Measurements from ENCODE around the gene TIMM23B.
"Not testable (repeated sequence)": the region's sequence is repeated elsewhere in the genome, so short reads cannot be mapped to it uniquely, and the experiment has no call there.

Gene TIMM23B

DNA sequence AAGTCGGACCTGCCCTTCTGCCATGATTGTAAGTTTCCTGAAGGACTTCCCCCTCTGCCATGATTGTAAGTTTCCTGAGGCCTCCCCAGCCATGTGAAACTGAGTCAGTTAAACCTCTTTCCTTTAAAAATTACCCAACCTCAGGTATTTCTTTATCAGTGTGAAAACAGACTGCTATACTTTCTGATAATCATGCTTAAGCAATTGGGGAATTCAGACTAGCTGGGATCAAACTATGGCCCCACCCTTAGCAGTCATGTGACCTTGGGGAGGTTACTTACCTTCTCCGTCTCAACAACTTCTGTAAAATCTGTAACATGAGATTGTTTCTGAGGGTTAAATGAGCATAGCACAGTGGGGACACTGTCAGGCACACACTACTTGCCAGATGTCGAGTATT lies 45.4 kb downstream of the TIMM23B start:
- not testable (repeated sequence) for FAIRE-seq

DNA sequence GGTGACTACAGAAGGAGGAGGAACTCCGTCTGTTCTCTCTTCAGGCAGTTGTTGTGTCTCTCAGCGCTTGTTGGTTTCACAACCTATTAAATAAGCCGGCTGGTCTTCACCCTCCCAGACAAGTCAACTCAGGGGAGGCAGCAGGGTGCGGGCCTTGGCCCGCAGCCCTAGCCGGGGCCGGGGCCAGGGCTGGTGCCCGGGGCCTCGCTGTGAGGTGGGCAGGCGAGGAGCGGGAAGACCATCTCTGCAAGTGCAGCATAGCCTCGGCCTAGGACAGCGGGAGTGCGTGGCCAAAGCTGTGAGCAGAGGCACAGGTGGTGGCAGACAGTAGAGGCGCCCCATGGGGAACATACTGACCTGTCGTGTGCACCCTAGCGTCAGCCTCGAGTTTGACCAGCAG lies 46.5 kb downstream of the TIMM23B start, which contains the start of gene AGAP6:
TSS of gene AGAP6 (plus strand) at position 31 of the 400 bp plus-strand sequence. CDS start at position 341, 310 bp downstream.
- not testable (repeated sequence) for FAIRE-seq

DNA sequence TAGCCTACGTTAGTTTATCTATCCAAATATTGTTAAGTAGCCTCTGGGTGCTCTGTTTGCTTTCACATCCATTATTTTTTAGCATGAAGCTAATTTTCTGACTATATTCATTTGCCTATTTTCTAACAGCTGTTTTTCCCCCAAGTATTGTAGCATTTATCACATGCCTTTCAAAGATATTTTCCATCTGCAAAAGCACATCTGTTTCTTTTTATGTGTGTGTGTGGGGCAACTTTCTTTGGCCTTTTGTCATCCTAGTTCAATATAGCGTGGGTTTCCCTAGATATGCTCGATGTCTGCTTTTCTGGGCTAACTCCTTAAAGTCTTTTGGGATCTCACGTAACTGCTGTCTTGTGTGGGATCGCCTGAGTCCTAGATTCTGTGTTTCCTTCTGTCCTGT lies 53.5 kb downstream of the TIMM23B start:
- FAIRE-seq: not testable (repeated sequence)

DNA sequence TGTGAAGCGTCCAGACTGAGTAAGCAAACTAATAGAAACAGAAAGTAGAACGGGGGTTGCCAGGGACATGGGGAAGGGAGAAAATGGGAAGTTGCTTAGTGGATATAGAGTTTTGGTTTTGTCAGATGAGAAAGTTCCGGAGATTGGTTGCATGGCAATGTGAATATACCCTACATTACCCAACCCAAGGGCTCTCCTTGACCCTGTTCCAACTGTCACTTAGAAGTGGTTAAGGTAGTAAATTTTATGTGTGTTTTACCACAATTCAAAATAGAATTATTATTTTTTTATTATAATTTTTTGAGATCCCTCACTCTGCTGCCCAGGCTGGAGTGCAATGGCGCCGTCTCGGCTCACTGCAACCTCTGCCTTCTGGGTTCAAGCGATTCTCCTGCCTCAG lies 72.2 kb downstream of the TIMM23B start:
- FAIRE-seq: not testable (repeated sequence)

DNA sequence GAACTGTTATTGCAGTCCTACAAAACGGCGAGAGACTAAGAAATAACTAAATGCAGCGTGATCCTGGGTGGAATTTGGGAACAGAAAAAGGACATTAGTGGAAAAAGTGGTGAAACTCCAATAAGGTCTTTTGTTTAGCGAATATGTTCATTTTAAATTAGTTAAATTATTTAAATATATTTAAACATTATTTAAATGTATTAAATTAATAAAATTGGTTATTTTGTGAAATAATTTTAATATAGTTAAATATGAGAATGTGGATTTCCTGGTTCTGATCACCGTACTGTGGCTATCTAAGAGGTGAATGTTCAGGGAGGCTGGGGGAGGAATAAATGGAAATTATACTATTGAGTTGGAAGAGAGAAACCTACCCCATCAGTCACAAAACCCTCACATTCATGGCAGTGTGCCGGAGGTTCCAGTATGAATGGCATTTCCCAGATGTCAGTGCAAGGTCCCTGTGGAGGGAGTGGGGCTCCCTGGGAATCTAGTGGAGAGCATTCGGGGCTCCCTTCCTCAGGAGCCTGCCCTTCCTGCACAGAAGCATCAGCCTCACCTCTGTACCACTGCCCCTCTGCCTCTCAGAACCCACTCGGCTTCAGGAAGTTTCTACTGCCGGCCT lies 73.9 kb downstream of the TIMM23B start:
- FAIRE-seq: not testable (repeated sequence)

DNA sequence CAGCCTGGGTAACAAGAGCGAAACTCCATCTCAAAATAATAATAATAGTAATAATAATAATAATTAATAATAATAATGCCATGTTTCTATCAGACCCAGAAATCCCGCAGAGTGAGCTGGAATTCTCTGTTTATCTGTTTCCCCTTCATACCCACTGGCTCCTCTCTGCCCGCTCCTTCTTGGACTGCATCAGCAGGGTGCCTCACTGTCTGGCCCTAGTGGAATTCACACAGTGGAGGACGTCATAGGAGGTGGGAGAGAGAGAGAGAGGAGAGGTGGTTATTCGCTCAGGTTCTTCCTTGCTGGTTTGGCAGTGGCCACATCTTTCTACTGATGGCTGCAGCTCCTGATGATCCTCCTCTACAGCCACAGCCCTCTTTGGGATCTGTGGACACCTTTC lies 75.1 kb downstream of the TIMM23B start:
- FAIRE-seq: not testable (repeated sequence)

DNA sequence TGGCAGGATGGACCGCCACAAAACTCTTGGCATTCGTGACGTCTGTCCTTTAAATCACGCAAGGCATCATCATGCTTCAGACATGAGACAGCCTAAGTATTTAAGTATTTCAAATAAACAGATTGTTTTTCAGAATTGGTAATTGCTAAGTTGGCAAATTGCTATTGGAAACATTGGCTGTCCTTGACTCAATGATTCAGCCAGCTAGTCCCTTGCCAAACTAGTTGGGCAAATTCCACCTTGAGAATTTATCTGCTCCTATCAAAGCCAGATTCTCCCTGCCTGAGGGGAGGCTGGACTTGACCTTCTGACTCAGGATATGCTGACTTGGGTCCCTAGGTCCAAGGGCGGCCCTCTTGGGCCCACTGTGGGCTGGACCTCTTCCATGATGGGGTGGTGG lies 75.8 kb downstream of the TIMM23B start:
- not testable (repeated sequence) for FAIRE-seq

DNA sequence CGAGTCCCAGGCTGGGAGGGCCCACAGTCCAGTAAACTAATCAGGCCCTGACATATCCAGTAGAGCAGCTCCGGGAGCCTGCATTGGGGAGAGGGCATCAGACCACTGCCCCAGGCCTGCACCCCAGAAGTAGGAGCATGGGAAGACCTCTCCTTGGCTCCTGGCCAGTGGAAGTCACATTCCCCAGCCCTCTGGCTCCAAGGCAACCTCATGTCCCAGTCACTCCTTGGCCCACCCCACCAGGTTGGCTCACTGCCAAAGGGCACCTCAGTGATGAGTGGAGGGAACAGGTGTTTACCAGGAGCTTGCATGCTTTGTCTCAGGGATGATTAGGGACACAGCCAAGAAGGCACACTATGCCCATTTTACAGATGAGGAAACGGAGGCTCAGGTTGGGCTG lies 77.4 kb downstream of the TIMM23B start:
- FAIRE-seq: not testable (repeated sequence)

DNA sequence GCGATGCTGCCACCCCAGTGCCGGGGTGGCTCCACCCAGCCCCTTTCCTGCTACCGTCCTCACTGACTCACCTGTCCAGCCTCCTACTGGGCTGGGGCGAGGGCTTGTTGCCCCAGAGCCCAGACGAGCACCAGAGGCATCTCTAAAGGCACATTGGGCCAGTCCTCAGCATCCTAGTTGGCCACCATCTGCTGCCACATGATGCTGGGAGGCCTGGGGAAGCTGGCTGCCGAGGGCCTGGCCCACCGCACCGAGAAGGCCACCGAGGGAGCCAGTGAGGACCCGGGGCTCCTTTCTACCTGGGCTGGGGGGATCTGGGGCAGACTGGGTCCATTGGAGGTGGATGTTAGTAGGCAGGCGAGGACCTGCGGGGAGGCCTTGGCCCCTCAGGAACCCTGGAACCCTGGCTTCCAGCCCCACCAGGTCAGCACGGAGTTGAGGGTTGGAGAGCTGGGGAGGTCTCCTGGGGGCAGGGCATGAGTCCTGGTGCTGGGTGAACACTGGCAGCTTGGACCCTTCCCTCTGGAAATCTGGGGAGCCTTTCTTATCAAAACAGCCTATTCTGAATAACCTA lies 78.7 kb downstream of the TIMM23B start:
- FAIRE-seq: not testable (repeated sequence)

DNA sequence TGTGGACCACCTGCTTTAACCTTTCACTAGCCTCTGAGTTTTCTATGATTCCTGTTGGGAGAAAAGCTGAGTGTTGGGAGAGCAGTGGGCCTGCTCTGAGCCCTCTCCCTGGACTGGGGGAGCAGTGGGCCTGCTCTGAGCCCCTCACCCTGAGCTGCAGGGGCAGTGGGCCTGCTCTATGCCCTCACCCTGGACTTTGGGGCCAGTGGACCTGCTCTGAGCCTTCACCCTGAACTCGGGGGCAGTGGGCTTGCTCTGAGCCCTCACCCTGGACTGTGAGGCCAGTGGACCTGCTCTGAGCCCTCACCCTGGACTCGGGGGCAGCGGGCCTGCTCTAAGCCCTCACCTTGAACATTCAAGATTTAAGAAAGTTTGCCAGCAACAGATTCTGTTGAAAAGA lies 79.8 kb downstream of the TIMM23B start:
- FAIRE-seq: no peak

All from TTC549 (cell line).